ENCODE results near the gene DCST2. TPM values are rescaled to one million over a fixed set of nuclear protein-coding genes. Genes with fewer than 3 reads are reported as not detected.

DCST2 gene
- total RNA-seq, 2 experiments from 2014 or later, result 0.20 to 0.31 TPM

DNA sequence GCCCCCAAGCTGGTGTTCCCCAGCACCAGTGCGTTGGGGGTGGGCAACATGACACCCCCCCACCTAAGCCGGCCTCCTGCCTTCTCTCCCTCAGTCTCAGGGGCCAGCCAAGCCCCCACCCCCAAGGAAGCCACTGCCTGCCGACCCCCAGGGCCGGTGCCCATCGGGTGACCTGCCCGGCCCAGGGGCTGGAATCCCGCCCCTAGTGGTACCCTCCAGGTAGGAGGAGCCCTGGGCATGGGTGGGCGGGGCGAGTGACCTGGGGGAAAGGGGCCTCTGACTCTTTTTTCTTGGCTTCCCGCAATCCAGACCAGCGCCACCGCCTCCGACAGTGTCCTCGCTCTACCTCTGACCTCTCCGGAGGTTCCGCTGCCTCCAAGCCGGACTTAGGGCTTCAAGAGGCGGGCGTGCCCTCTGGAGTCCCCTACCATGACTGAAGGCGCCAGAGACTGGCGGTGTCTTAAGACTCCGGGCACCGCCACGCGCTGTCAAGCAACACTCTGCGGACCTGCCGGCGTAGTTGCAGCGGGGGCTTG is 28.6 kb upstream of the DCST2 start:
- Mint-ChIP-seq H3K4me1 (peaks cover 23% of the 10 kb centered on the region), H3K27me3 (no peaks in the 10 kb centered on the region), H3K9me3 (no peaks in the 10 kb centered on the region), H3K27ac (no peak overlapping the region), H3K4me3 (no peak overlapping the region), H3K36me3 (peaks cover 5% of the 10 kb centered on the region)
- no peak for DNase-seq

DNA sequence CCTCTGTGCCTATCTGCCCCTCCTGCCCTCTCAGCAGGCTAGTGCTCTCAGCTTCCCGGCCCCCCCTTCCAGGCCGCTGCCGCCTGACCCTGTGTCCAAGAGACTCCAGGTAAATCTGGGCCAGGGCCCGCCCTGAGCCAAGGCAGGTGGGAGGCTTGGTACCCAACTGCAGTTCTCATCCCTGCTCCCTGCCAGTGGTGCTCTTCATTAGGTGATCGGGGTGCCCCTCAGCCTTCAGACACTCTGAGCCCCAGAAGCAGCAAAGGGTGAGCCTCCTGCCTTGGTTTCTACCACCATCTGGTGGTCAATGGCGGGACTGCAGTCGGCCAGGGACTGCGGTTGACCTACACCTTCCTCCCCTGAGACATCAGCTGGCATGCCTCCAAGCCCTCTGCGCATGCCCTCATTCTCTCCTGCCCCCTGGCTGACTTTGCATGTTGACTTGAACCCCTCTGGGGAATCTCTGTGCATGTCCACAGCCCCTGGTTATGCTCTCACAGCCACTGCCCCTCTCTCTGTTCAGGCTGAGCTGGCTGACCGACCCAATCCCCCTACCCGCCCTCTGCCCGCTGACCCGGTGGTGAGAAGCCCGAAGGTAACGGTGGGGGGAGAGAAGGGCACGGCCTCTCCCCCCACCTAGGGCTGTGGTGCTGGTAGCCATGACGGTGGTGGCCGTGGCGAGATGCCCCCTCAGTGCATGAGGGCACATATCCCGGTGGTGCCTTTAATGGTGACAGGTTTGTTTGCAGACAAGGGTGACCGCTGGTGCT is 28.0 kb upstream of the DCST2 start:
- Mint-ChIP-seq H3K4me3 (no peak overlapping the region), H3K36me3 (peaks cover 5% of the 10 kb centered on the region), H3K4me1 (peaks cover 23% of the 10 kb centered on the region), H3K9me3 (no peaks in the 10 kb centered on the region), H3K27me3 (no peaks in the 10 kb centered on the region), H3K27ac (no peak overlapping the region)
- DNase-seq, result peak; percentile 92

DNA sequence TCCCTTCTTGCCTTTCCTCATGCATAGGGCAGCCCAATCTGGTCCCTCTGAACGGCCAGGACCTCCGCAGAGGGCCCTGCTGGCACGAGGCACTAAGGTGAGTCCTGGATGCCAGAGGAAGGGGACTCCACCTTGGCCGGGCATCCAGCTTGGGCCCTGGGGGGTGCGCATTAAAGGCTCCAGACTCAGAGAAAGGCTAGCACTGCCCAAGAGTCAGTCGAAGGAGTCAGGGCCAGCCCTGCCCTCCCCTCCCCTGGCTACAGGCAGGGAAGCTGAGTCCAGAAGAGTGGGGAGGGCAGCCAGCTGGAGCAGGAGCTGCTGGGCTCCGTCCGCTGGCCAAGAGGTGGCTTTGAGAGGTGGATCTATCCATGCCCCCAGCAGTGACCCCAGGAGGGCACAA is 27.2 kb upstream of the DCST2 start:
- no peak for DNase-seq
- Mint-ChIP-seq H3K27me3 (no peaks in the 10 kb centered on the region), H3K4me3 (no peak overlapping the region), H3K4me1 (peaks cover 23% of the 10 kb centered on the region), H3K36me3 (peaks cover 5% of the 10 kb centered on the region), H3K27ac (no peak overlapping the region), H3K9me3 (no peaks in the 10 kb centered on the region)

DNA sequence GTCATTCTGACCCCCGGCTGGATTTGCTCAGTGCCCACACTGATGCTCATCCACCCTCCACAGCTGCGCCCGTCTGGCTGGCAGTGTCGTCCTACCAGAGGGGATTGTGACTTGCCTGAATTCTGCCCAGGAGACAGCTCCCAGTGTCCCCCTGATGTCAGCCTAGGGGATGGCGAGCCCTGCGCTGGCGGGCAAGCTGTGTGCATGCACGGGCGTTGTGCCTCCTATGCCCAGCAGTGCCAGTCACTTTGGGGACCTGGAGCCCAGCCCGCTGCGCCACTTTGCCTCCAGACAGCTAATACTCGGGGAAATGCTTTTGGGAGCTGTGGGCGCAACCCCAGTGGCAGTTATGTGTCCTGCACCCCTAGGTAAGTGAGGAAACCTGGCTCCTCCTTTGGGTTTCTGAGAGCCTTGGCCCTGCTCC is 24.2 kb upstream of the DCST2 start:
- H3K4me3 Mint-ChIP-seq, result no peak overlapping the region
- H3K27me3 Mint-ChIP-seq, result no peaks in the 10 kb centered on the region
- no peak overlapping the region for H3K27ac Mint-ChIP-seq
- no peak for DNase-seq
- no peaks in the 10 kb centered on the region for H3K9me3 Mint-ChIP-seq
- peaks cover 5% of the 10 kb centered on the region for H3K36me3 Mint-ChIP-seq
- peaks cover 15% of the 10 kb centered on the region for H3K4me1 Mint-ChIP-seq

- no peaks in the 10 kb centered on the region for H3K27me3 Mint-ChIP-seq
- no peak overlapping the region for H3K27ac Mint-ChIP-seq
- peaks cover 3% of the 10 kb centered on the region for H3K36me3 Mint-ChIP-seq
- H3K9me3 Mint-ChIP-seq, result no peaks in the 10 kb centered on the region
- H3K4me1 Mint-ChIP-seq, result peaks cover 17% of the 10 kb centered on the region
- no peak for DNase-seq
- H3K4me3 Mint-ChIP-seq, result no peak overlapping the region
These were observed 23.5 kb upstream of the DCST2 start for GRCh38 chr1:155057104-155057503.

GRCh38 chr1:155053531-155054105 is 20.0 kb upstream of the DCST2 start:
- Mint-ChIP-seq H3K9me3 (no peaks in the 10 kb centered on the region), H3K4me3 (peak overlapping the region; percentile 55), H3K36me3 (no peaks in the 10 kb centered on the region), H3K27me3 (no peaks in the 10 kb centered on the region), H3K27ac (no peak overlapping the region), H3K4me1 (peaks cover 21% of the 10 kb centered on the region)
- DNase-seq, result no peak

GRCh38 chr1:155052439-155053395 is 19.1 kb upstream of the DCST2 start:
- H3K27me3 Mint-ChIP-seq, result no peaks in the 10 kb centered on the region
- peaks cover 21% of the 10 kb centered on the region for H3K4me1 Mint-ChIP-seq
- H3K27ac Mint-ChIP-seq, result no peak overlapping the region
- peak overlapping the region; percentile 82 for H3K4me3 Mint-ChIP-seq
- no peaks in the 10 kb centered on the region for H3K9me3 Mint-ChIP-seq
- peak; percentile 36 for DNase-seq
- H3K36me3 Mint-ChIP-seq, result no peaks in the 10 kb centered on the region

GRCh38 chr1:155051777-155052398 is 18.3 kb upstream of the DCST2 start:
- peak; percentile 49 for DNase-seq
- Mint-ChIP-seq H3K4me3 (peak overlapping the region; percentile 82), H3K4me1 (peaks cover 21% of the 10 kb centered on the region), H3K27ac (peak overlapping the region; percentile 2), H3K27me3 (no peaks in the 10 kb centered on the region), H3K9me3 (no peaks in the 10 kb centered on the region), H3K36me3 (no peaks in the 10 kb centered on the region)

DNA sequence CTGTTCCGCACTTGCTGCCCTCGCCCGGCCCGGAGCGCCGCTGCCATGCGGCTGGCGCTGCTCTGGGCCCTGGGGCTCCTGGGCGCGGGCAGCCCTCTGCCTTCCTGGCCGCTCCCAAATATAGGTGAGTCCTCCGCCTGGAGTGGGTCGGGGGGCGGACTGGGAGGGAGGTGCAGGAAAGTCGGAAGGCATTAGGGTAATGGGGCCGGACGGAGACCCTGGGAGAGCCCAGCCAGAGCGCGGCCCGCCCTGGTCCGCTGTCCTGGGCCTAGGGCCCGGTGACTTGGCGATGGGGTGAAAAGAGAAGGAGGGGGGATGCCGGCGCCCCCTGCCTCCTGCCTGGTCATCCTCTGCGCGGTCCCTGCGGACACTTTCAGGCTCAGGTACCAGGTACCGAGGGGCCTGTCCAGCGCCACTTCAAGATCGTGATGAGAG is 17.8 kb upstream of the DCST2 start:
- Mint-ChIP-seq H3K4me3 (peak overlapping the region; percentile 82), H3K27ac (no peak overlapping the region), H3K4me1 (peaks cover 21% of the 10 kb centered on the region), H3K36me3 (no peaks in the 10 kb centered on the region), H3K27me3 (no peaks in the 10 kb centered on the region), H3K9me3 (no peaks in the 10 kb centered on the region)
- DNase-seq, result no peak

DNA sequence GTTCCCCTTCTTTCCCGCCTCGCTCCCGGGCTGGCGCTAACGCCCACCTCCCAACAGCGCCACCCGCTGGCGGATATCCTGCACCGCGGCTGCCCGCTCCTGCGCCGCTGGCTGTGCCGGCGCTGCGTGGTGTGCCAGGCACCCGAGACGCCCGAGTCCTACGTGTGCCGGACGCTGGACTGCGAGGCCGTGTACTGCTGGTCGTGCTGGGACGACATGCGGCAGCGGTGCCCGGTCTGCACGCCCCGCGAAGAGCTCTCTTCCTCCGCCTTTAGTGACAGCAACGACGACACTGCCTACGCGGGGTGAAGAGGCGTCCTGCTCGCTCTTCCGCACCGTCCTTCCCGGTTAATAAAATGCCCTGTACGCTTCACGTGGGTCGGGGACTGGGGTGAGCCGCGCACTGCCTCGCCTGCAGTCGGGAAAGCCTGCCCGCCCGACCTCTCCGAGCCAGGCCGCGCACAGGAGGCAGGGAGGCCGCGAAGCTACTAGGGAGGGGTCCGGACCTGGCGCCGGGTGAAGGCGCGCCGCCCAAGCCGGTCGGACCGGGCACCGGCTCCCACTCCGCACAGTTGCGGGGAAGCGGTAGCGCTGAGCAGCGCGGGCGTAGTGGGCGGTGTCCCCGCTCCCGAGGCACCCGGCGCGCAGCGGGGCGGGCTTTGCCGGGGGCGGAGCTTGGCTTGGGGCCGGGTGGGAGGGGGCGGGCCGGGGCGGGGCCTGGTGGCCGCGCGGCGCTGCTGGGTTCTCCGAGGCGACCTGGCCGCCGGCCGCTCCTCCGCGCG is 17.2 kb upstream of the DCST2 start, which contains the start of gene ADAM15:
Gene ADAM15, plus strand, starts transcription at position 757 of the 782 bp plus-strand sequence. CDS start 71 bp downstream, outside the sequence.
- Mint-ChIP-seq H3K4me1 (peaks cover 21% of the 10 kb centered on the region), H3K36me3 (no peaks in the 10 kb centered on the region), H3K9me3 (no peaks in the 10 kb centered on the region), H3K27ac (peak within 1 kb of the TSS; percentile 66), H3K4me3 (peak within 1 kb of the TSS; percentile 82), H3K27me3 (no peaks in the 10 kb centered on the region)
- DNase-seq, result peak; percentile 83

DNA sequence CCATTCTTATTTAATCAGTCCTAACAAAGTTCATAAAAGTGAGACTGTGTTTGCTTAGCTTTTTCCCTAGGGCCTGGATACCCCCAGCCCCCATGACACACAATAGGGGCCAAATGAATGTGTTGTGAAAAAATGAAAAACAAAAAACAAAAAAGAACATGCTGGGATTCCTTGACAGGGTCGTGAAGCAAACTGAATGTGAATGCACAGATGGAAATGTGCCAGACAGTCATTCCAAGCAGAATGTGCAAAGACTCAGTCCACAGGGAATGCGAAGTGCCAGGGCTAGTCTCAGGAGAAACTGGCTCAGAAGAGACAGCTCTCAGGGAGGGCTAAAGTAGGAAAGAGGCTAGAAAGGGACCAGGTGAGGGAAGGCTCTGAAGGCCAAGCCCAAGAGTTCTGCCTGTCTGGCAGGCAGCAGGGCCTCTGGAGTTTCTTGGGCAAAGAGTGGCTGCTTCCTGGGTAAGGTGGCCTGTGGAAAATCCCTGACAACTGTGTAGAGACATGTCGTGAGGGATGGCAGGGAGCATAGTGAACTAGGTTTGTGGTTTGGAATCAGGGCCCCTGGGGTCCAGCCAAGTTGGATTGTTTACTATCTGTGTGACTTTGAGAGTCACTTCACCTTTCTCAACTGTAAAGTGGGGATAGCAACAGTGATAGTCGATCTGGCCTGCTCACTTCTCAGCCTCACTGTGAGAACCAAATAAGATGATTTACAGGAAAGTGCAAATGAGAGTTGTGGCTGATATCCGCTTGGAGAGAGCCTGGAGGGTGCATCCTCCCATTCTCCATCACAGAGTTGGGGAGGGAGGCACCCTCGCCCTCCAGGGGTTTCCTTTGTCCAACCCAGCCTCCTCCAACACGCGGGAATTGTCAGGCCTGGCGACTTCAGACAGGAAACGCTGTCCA is 16.3 kb upstream of the DCST2 start:
- no peaks in the 10 kb centered on the region for H3K36me3 Mint-ChIP-seq
- no peaks in the 10 kb centered on the region for H3K9me3 Mint-ChIP-seq
- H3K4me3 Mint-ChIP-seq, result peak overlapping the region; percentile 82
- no peak overlapping the region for H3K27ac Mint-ChIP-seq
- H3K27me3 Mint-ChIP-seq, result no peaks in the 10 kb centered on the region
- peaks cover 28% of the 10 kb centered on the region for H3K4me1 Mint-ChIP-seq
- no peak for DNase-seq

- Mint-ChIP-seq H3K27me3 (no peaks in the 10 kb centered on the region), H3K4me3 (no peak overlapping the region)
These were observed 15.1 kb upstream of the DCST2 start for GRCh38 chr1:155048449-155049334.

More at GRCh38 chr1:155048449-155049334, 15.1 kb upstream of the DCST2 start:
- DNase-seq, result no peak
- Mint-ChIP-seq H3K27ac (no peak overlapping the region), H3K36me3 (no peaks in the 10 kb centered on the region), H3K9me3 (no peaks in the 10 kb centered on the region), H3K4me1 (peaks cover 32% of the 10 kb centered on the region)
